Gastroesophageal sphincter (tissue), 3 donors: ENCODE data around the gene RETREG1.

Source experiments
- EP300 ChIP-seq: sonication (generic); formaldehyde crosslinking; IDR thresholded peaks from one replicate; pipeline ENCODE4 v1.6.1; 2017; ENCODE audit warnings: antibody characterized with exemption, mild to moderate bottlenecking
- POLR2A ChIP-seq, 2 donors: fragments of 450-650 bp; IDR thresholded peaks; one replicate each; pipeline ENCODE4 v1.6.1; 2017; ENCODE audit warnings: antibody characterized with exemption in 2 of 2, mild to moderate bottlenecking in 2 of 2, moderate library complexity in 1 of 2
- POLR2AphosphoS5 ChIP-seq: sonication (generic); formaldehyde crosslinking; IDR thresholded peaks from one replicate; pipeline ENCODE4 v1.6.1; 2017; ENCODE audit warnings: antibody characterized with exemption
- TF ChIP-seq, protein P1 (sequence below), 4 experiments: fragments of 200-600 bp in 2 of 4; fragments of 450-650 bp in 2 of 4; sonication (generic) in 1 of 4; IDR thresholded peaks; one replicate each; pipeline ENCODE4 v1.5.1; 2017 to 2019; ENCODE audit warnings: antibody characterized with exemption in 4 of 4, mild to moderate bottlenecking in 2 of 4, moderate library complexity in 2 of 4

GRCh38 chr5:16548115-16548514, 68.7 kb downstream of the RETREG1 start:
- TF ChIP-seq, protein P1, sequence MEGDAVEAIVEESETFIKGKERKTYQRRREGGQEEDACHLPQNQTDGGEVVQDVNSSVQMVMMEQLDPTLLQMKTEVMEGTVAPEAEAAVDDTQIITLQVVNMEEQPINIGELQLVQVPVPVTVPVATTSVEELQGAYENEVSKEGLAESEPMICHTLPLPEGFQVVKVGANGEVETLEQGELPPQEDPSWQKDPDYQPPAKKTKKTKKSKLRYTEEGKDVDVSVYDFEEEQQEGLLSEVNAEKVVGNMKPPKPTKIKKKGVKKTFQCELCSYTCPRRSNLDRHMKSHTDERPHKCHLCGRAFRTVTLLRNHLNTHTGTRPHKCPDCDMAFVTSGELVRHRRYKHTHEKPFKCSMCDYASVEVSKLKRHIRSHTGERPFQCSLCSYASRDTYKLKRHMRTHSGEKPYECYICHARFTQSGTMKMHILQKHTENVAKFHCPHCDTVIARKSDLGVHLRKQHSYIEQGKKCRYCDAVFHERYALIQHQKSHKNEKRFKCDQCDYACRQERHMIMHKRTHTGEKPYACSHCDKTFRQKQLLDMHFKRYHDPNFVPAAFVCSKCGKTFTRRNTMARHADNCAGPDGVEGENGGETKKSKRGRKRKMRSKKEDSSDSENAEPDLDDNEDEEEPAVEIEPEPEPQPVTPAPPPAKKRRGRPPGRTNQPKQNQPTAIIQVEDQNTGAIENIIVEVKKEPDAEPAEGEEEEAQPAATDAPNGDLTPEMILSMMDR (IDR thresholded peaks at IDR 0.05), result no peak
- no peak for TF ChIP-seq EP300
- no peak for TF ChIP-seq POLR2A (IDR thresholded peaks at IDR 0.05)
- no peak for TF ChIP-seq POLR2AphosphoS5
